GM23338 (cell line): ENCODE measurements around the gene NUDT9. TPM values are rescaled to one million over a fixed set of nuclear protein-coding genes. Genes with fewer than 3 reads are reported as not detected.
"Not testable (repeated sequence)": the region's sequence is repeated elsewhere in the genome, so short reads cannot be mapped to it uniquely, and the experiment has no call there.

ENCODE experiments used
- ATAC-seq: fragments of 200-7000 bp; cut with Tn5 transposase; 3 replicates; pipeline ENCODE4 v1.9.1; 2020
- DNase-seq: peaks from one replicate; pipeline ENCODE4 v3.0.0-alpha.2; 2015; ENCODE audit warnings: low spot score
- H2AFZ ChIP-seq: fragments of 200-600 bp; sonication (generic); 2 replicates; pipeline ENCODE4 v1.8.0; 2016; ENCODE audit warnings: antibody characterized with exemption, mild to moderate bottlenecking, moderate library complexity
- H3F3A ChIP-seq: fragments of 200-600 bp; sonication (generic); replicated peaks from 2 replicates; pipeline ENCODE4 v1.8.0; 2017; ENCODE audit warnings: antibody characterized with exemption, mixed run types, low read depth
- H3K27ac ChIP-seq: fragments of 200-600 bp; sonication (generic); 2 replicates; pipeline ENCODE4 v1.6.1; 2016; ENCODE audit warnings: low read depth
- H3K27me3 ChIP-seq: fragments of 200-600 bp; sonication (generic); 2 replicates; pipeline ENCODE4 v1.8.0; 2016; ENCODE audit warnings: mild to moderate bottlenecking, mixed run types, moderate library complexity; ENCODE audit not compliant: insufficient read depth
- H3K36me3 ChIP-seq: fragments of 200-600 bp; sonication (generic); 2 replicates; pipeline ENCODE4 v1.8.0; 2016; ENCODE audit warnings: mild to moderate bottlenecking; ENCODE audit not compliant: insufficient read depth
- H3K4me1 ChIP-seq: fragments of 200-600 bp; sonication (generic); 2 replicates; pipeline ENCODE4 v1.8.0; 2016; ENCODE audit warnings: mild to moderate bottlenecking, moderate library complexity; ENCODE audit not compliant: insufficient read depth
- H3K4me2 ChIP-seq: fragments of 200-600 bp; sonication (generic); 2 replicates; pipeline ENCODE4 v1.7.1; 2017; ENCODE audit warnings: mixed run types
- H3K4me3 ChIP-seq: fragments of 200-600 bp; sonication (generic); 2 replicates; pipeline ENCODE4 v1.6.1; 2016; ENCODE audit warnings: mixed run types
- H3K79me2 ChIP-seq: fragments of 200-600 bp; sonication (generic); replicated peaks from 2 replicates; pipeline ENCODE4 v1.8.0; 2017; ENCODE audit warnings: mild to moderate bottlenecking; ENCODE audit not compliant: insufficient read depth
- H3K9me2 ChIP-seq: fragments of 200-600 bp; sonication (generic); 2 replicates; pipeline ENCODE4 v1.8.0; 2017; ENCODE audit not compliant: insufficient read depth
- H4K20me1 ChIP-seq: fragments of 200-600 bp; sonication (generic); replicated peaks from 2 replicates; pipeline ENCODE4 v1.8.0; 2017; ENCODE audit warnings: mild to moderate bottlenecking; ENCODE audit not compliant: insufficient read depth
- H3K27ac Mint-ChIP-seq: 2 replicates; pipeline ENCODE4 v1.8.0; 2020; ENCODE audit warnings: inconsistent platforms, mild to moderate bottlenecking, moderate library complexity, mixed read lengths
- H3K27me3 Mint-ChIP-seq: 3 replicates; pipeline ENCODE4 v1.8.0; 2022; ENCODE audit warnings: low read depth, mild to moderate bottlenecking, moderate library complexity, mixed read lengths, inconsistent platforms; ENCODE audit not compliant: insufficient read depth, poor library complexity
- H3K36me3 Mint-ChIP-seq: 3 replicates; pipeline ENCODE4 v1.8.0; 2021; ENCODE audit warnings: low read depth, mild to moderate bottlenecking, inconsistent platforms, moderate library complexity, mixed read lengths
- H3K4me1 Mint-ChIP-seq: 3 replicates; pipeline ENCODE4 v1.8.0; 2020; ENCODE audit warnings: mild to moderate bottlenecking, inconsistent platforms, mixed read lengths
- H3K4me3 Mint-ChIP-seq: 3 replicates; pipeline ENCODE4 v1.8.0; 2021; ENCODE audit warnings: moderate library complexity, mild to moderate bottlenecking, inconsistent platforms, mixed read lengths
- H3K9me3 Mint-ChIP-seq: 3 replicates; pipeline ENCODE4 v1.8.0; 2020; ENCODE audit warnings: moderate library complexity, mild to moderate bottlenecking, inconsistent platforms, mixed read lengths
- CREB1 ChIP-seq: fragments of 250-450 bp; sonication (Bioruptor Pico); IDR thresholded peaks from 2 replicates; pipeline ENCODE4 v1.5.0; 2020; ENCODE audit warnings: low read depth, mild to moderate bottlenecking, moderate library complexity
- CTCF ChIP-seq, 2 experiments: fragments of 200-600 bp in 1 of 2; sonication (generic) in 1 of 2; conservative IDR thresholded peaks; 2 replicates each; pipeline versions ENCODE4 v1.5.1 to v1.6.1; 2016 to 2017; ENCODE audit warnings: antibody characterized with exemption in 2 of 2, low read depth in 2 of 2, mild to moderate bottlenecking in 2 of 2, moderate library complexity in 1 of 2
- ETS1 ChIP-seq: IDR thresholded peaks from 2 replicates; pipeline ENCODE4 v1.6.1; 2016; ENCODE audit warnings: antibody characterized with exemption
- EZH2 ChIP-seq: fragments of 200-600 bp; sonication (generic); IDR thresholded peaks from one replicate; pipeline ENCODE4 v1.8.0; 2017; ENCODE audit warnings: antibody characterized with exemption, mild to moderate bottlenecking, low read depth; ENCODE audit not compliant: unreplicated experiment
- EZH2phosphoT487 ChIP-seq: fragments of 200-600 bp; sonication (generic); IDR thresholded peaks from one replicate; pipeline ENCODE4 v1.8.1; 2018; ENCODE audit warnings: antibody characterized with exemption; ENCODE audit not compliant: unreplicated experiment
- JUNB ChIP-seq: IDR thresholded peaks from one replicate; pipeline ENCODE4 v1.6.1; 2016; ENCODE audit warnings: antibody characterized with exemption; ENCODE audit not compliant: unreplicated experiment
- NANOG ChIP-seq: IDR thresholded peaks from 2 replicates; pipeline ENCODE4 v1.6.1; 2016; ENCODE audit warnings: antibody characterized with exemption, borderline replicate concordance
- POLR2AphosphoS5 ChIP-seq: IDR thresholded peaks from 2 replicates; pipeline ENCODE4 v1.6.1; 2016; ENCODE audit warnings: antibody characterized with exemption, low read depth
- REST ChIP-seq: IDR thresholded peaks from one replicate; pipeline ENCODE4 v1.6.1; 2018; ENCODE audit warnings: antibody characterized with exemption; ENCODE audit not compliant: unreplicated experiment
- STAT1 ChIP-seq: IDR thresholded peaks from one replicate; pipeline ENCODE4 v1.6.1; 2016; ENCODE audit warnings: antibody characterized with exemption; ENCODE audit not compliant: unreplicated experiment
- ZNF114 ChIP-seq: fragments of 250-450 bp; sonication (Bioruptor Pico); IDR thresholded peaks from 2 replicates; pipeline ENCODE4 v1.5.0; 2020; ENCODE audit warnings: mild to moderate bottlenecking, moderate library complexity
- polyA plus RNA-seq: library from polyadenylated mRNA; unstranded; fragments of >200 nt; fragmentation: Nextera tagmentation; extraction: Ambion mirVana; gene quantifications from 2 replicates; pipeline ENCODE4 v1.2.1, GENCODE V29; 2016
- total RNA-seq: library from RNA; depleted of rRNA; stranded (reverse); fragments of >200 nt; shearing (Covaris generic); gene quantifications from 2 replicates; pipeline ENCODE4 v1.2.3, GENCODE V29; 2014

The NUDT9 gene
- total and polyA plus RNA-seq, 2 experiments from 2014 or later, result 22.9 to 43.4 TPM

- H3K36me3 ChIP-seq, result no peaks in the 10 kb centered on the region
- no peaks in the 10 kb centered on the region for H3K4me1 ChIP-seq
- no peak overlapping the region for H3K27ac Mint-ChIP-seq
- H3K27me3 ChIP-seq, result no peaks in the 10 kb centered on the region
- H3K9me3 Mint-ChIP-seq, result peaks cover 14% of the 10 kb centered on the region
- H3K4me2 ChIP-seq, result no peak overlapping the region
- no peak overlapping the region for H2AFZ ChIP-seq
- H3K4me1 Mint-ChIP-seq, result peaks cover 3% of the 10 kb centered on the region; the same call in 1 of the 3 replicates
- H3K4me3 Mint-ChIP-seq, result no peak overlapping the region
- H3K79me2 ChIP-seq, result peaks cover 20% of the 10 kb centered on the region; the same call in 1 of the 2 replicates
- no peak overlapping the region for H3K4me3 ChIP-seq
- DNase-seq, result no peak
- TF ChIP-seq NANOG (no peak), CREB1 (CRISPR knock-in tag) (no peak), JUNB (no peak), POLR2AphosphoS5 (no peak), EZH2phosphoT487 (no peak), STAT1 (no peak), CTCF (conservative IDR thresholded peaks at IDR 0.05; ENCODE audit: low read depth in 2 of 2) (no peak), REST (no peak), EZH2 (no peak), ZNF114 (CRISPR knock-in tag) (no peak), ETS1 (no peak)
- H3K27me3 Mint-ChIP-seq, result peaks cover 2% of the 10 kb centered on the region
- peaks cover 4% of the 10 kb centered on the region; the same call in 1 of the 2 replicates for H3K9me2 ChIP-seq
- no peaks in the 10 kb centered on the region for H4K20me1 ChIP-seq
- ATAC-seq, result no peak
- no peak overlapping the region for H3K27ac ChIP-seq
- H3F3A ChIP-seq, result no peaks in the 10 kb centered on the region
- H3K36me3 Mint-ChIP-seq, result peaks cover 21% of the 10 kb centered on the region
Measured at GRCh38 chr4:87388901-87389300, 33.5 kb upstream of the NUDT9 start.

- not testable (repeated sequence) for H3K4me1 ChIP-seq, DNase-seq, H4K20me1 ChIP-seq, H3K27me3 Mint-ChIP-seq, H3K27me3 ChIP-seq, H3K27ac ChIP-seq, H2AFZ ChIP-seq, H3K36me3 ChIP-seq, H3K27ac Mint-ChIP-seq, H3K9me2 ChIP-seq, H3F3A ChIP-seq, H3K4me1 Mint-ChIP-seq, H3K9me3 Mint-ChIP-seq, ATAC-seq
- peak overlapping the region; percentile 63 for H3K4me3 ChIP-seq
- Mint-ChIP-seq H3K4me3 (peak overlapping the region; percentile 84), H3K36me3 (peaks cover 15% of the 10 kb centered on the region)
- peaks cover 20% of the 10 kb centered on the region; the same call in 1 of the 2 replicates for H3K79me2 ChIP-seq
- H3K4me2 ChIP-seq, result peak overlapping the region; percentile 84
Measured at GRCh38 chr4:87390055-87390454, 32.3 kb upstream of the NUDT9 start.
